Thyroid gland (tissue), 4 donors: ENCODE results near the gene TFB1M.

ENCODE experiments used
- CTCF ChIP-seq, 6 experiments: fragments of 200-600 bp in 3 of 6; fragments of 450-650 bp in 3 of 6; sonication (generic) in 3 of 6; IDR thresholded peaks; one replicate each; pipeline ENCODE4 v1.5.1; 2016 to 2019; ENCODE audit warnings: antibody characterized with exemption in 6 of 6, mild to moderate bottlenecking in 2 of 6, inconsistent platforms in 1 of 6, moderate library complexity in 1 of 6
- POLR2A ChIP-seq, 2 donors: fragments of 450-650 bp; IDR thresholded peaks; one replicate each; pipeline ENCODE4 v1.6.1; 2017; ENCODE audit warnings: antibody characterized with exemption in 2 of 2, mild to moderate bottlenecking in 2 of 2, moderate library complexity in 1 of 2

- TF ChIP-seq POLR2A (IDR thresholded peaks at IDR 0.05) (no peak), CTCF (IDR thresholded peaks at IDR 0.05) (no peak)
Measured at GRCh38 chr6:155335265-155335664, 21.0 kb upstream of the TFB1M start.
